H9 (cell line): ENCODE measurements around the gene WFDC5. TPM values are rescaled to one million over a fixed set of nuclear protein-coding genes. Genes with fewer than 3 reads are reported as not detected.

Experiments used
- DNase-seq: peaks from one replicate; pipeline ENCODE4 v3.0.0-alpha.2; 2017
- H2AFZ ChIP-seq: one replicate; pipeline ENCODE4 v1.6.1; 2013; ENCODE audit warnings: mild to moderate bottlenecking, low read length, control low read depth, moderate library complexity
- H2AK5ac ChIP-seq: 2 replicates; pipeline ENCODE4 v1.6.1; 2013; ENCODE audit warnings: low read length, control low read depth, mixed read lengths; ENCODE audit not compliant: insufficient read length
- H2BK120ac ChIP-seq: one replicate; pipeline ENCODE4 v1.6.1; 2013; ENCODE audit warnings: low read depth, mild to moderate bottlenecking, low read length, control low read depth, inconsistent platforms; ENCODE audit not compliant: poor library complexity, severe bottlenecking
- H2BK12ac ChIP-seq: 2 replicates; pipeline ENCODE4 v1.6.1; 2013; ENCODE audit warnings: low read length, control low read depth, mixed read lengths, low read depth; ENCODE audit not compliant: insufficient read length
- H2BK15ac ChIP-seq: 2 replicates; pipeline ENCODE4 v1.6.1; 2013; ENCODE audit warnings: low read depth, low read length, control low read depth
- H2BK20ac ChIP-seq: one replicate; pipeline ENCODE4 v1.6.1; 2013; ENCODE audit warnings: low read depth, mild to moderate bottlenecking, low read length, control low read depth, inconsistent platforms; ENCODE audit not compliant: poor library complexity, severe bottlenecking
- H2BK5ac ChIP-seq: 2 replicates; pipeline ENCODE4 v1.6.1; 2013; ENCODE audit warnings: low read length, control low read depth, mixed read lengths; ENCODE audit not compliant: insufficient read length
- H3K14ac ChIP-seq: 2 replicates; pipeline ENCODE4 v1.6.1; 2013; ENCODE audit warnings: low read length, control low read depth; ENCODE audit not compliant: insufficient read depth
- H3K18ac ChIP-seq: 2 replicates; pipeline ENCODE4 v1.6.1; 2013; ENCODE audit warnings: low read depth, mild to moderate bottlenecking, mixed read lengths, low read length, control low read depth; ENCODE audit not compliant: insufficient read length
- H3K23ac ChIP-seq: 2 replicates; pipeline ENCODE4 v1.6.1; 2013; ENCODE audit warnings: low read length, control low read depth, mixed read lengths, low read depth; ENCODE audit not compliant: insufficient read length
- H3K23me2 ChIP-seq: 2 replicates; pipeline ENCODE4 v1.6.1; 2013; ENCODE audit warnings: low read depth, mild to moderate bottlenecking, mixed read lengths, low read length, control low read depth; ENCODE audit not compliant: insufficient read length, poor library complexity, severe bottlenecking
- H3K27ac ChIP-seq: 2 replicates; pipeline ENCODE4 v1.5.1; 2013; ENCODE audit warnings: low read length, control low read depth, mixed read lengths, low read depth; ENCODE audit not compliant: insufficient read length
- H3K27me3 ChIP-seq: 2 replicates; pipeline ENCODE4 v1.6.1; 2013; ENCODE audit warnings: low read length, control low read depth, inconsistent platforms; ENCODE audit not compliant: insufficient read depth
- H3K4ac ChIP-seq: 2 replicates; pipeline ENCODE4 v1.6.1; 2013; ENCODE audit warnings: low read depth, mild to moderate bottlenecking, control low read depth, inconsistent platforms, low read length, moderate library complexity
- H3K4me1 ChIP-seq: 2 replicates; pipeline ENCODE4 v1.6.1; 2013; ENCODE audit warnings: low read length, control low read depth, inconsistent platforms; ENCODE audit not compliant: insufficient read depth
- H3K4me2 ChIP-seq: 2 replicates; pipeline ENCODE4 v1.6.1; 2013; ENCODE audit warnings: low read length, control low read depth, mixed read lengths; ENCODE audit not compliant: insufficient read length, insufficient read depth
- H3K56ac ChIP-seq: 2 replicates; pipeline ENCODE4 v1.6.1; 2013; ENCODE audit warnings: low read depth, mild to moderate bottlenecking, mixed read lengths, low read length, control low read depth; ENCODE audit not compliant: insufficient read length
- H3K79me1 ChIP-seq: 2 replicates; pipeline ENCODE4 v1.6.1; 2013; ENCODE audit warnings: low read depth, mild to moderate bottlenecking, moderate library complexity, low read length, control low read depth, inconsistent platforms; ENCODE audit not compliant: insufficient read depth, poor library complexity, severe bottlenecking
- H3K79me2 ChIP-seq: 2 replicates; pipeline ENCODE4 v1.6.1; 2013; ENCODE audit warnings: low read length, control low read depth, inconsistent platforms; ENCODE audit not compliant: insufficient read depth
- H3K9ac ChIP-seq: 2 replicates; pipeline ENCODE4 v1.6.1; 2013; ENCODE audit warnings: low read length, control low read depth, mixed read lengths; ENCODE audit not compliant: insufficient read length; ENCODE audit errors: extremely low read depth
- H3K9me3 ChIP-seq: one replicate; pipeline ENCODE4 v1.6.1; 2013; ENCODE audit warnings: low read depth, low read length, inconsistent platforms; ENCODE audit not compliant: control insufficient read depth
- H3T11ph ChIP-seq: one replicate; pipeline ENCODE4 v1.6.1; 2013; ENCODE audit warnings: mild to moderate bottlenecking, low read length, control low read depth, inconsistent platforms
- H4K20me1 ChIP-seq: one replicate; pipeline ENCODE4 v1.6.1; 2013; ENCODE audit not compliant: control insufficient read depth, insufficient read length, insufficient read depth
- H4K5ac ChIP-seq: 2 replicates; pipeline ENCODE4 v1.6.1; 2013; ENCODE audit warnings: low read depth, mild to moderate bottlenecking, mixed read lengths, low read length, control low read depth; ENCODE audit not compliant: insufficient read length
- H4K8ac ChIP-seq: replicated peaks from 2 replicates; pipeline ENCODE4 v1.6.1; 2013; ENCODE audit warnings: low read length, control low read depth, mixed read lengths, low read depth; ENCODE audit not compliant: insufficient read length
- H4K91ac ChIP-seq: 2 replicates; pipeline ENCODE4 v1.6.1; 2013; ENCODE audit warnings: low read depth, mild to moderate bottlenecking, moderate library complexity, mixed read lengths, low read length, control low read depth; ENCODE audit not compliant: insufficient read length
- H3K27ac Mint-ChIP-seq, 3 experiments: 2 replicates in 2 of 3; 3 replicates in 1 of 3; pipeline ENCODE4 v1.8.0; 2020 to 2021; ENCODE audit warnings: mixed read lengths in 3 of 3, mild to moderate bottlenecking in 1 of 3, moderate library complexity in 1 of 3
- H3K27me3 Mint-ChIP-seq: 2 replicates; pipeline ENCODE4 v1.8.0; 2021; ENCODE audit warnings: low read depth, mild to moderate bottlenecking, moderate library complexity, mixed read lengths
- H3K36me3 Mint-ChIP-seq, 3 experiments: 2 replicates in 2 of 3; 3 replicates in 1 of 3; pipeline ENCODE4 v1.8.0; 2020 to 2021; ENCODE audit warnings: low read depth in 3 of 3, mixed read lengths in 3 of 3; ENCODE audit not compliant: insufficient read depth in 1 of 3
- H3K4me1 Mint-ChIP-seq, 2 experiments: 2 replicates each; pipeline ENCODE4 v1.8.0; 2020; ENCODE audit warnings: mixed read lengths in 2 of 2
- H3K4me3 Mint-ChIP-seq, 2 experiments: 2 replicates in 1 of 2; 3 replicates in 1 of 2; pipeline ENCODE4 v1.8.0; 2020 to 2021; ENCODE audit warnings: mild to moderate bottlenecking in 2 of 2, mixed read lengths in 2 of 2, moderate library complexity in 1 of 2
- H3K9me3 Mint-ChIP-seq, 2 experiments: 2 replicates in 1 of 2; 3 replicates in 1 of 2; pipeline ENCODE4 v1.8.0; 2020; ENCODE audit warnings: mild to moderate bottlenecking in 2 of 2, mixed read lengths in 2 of 2, moderate library complexity in 1 of 2
- CTCF ChIP-seq: fragments of 200-600 bp; sonication (generic); conservative IDR thresholded peaks from 3 replicates; pipeline ENCODE4 v1.8.0; 2021; ENCODE audit warnings: antibody characterized with exemption, mild to moderate bottlenecking
- WGBS: extraction: QIAGEN DNeasy Blood & Tissue Kit; methylation state at CpG from one replicate; pipeline ENCODE4 v1.1.7; 2013; ENCODE audit warnings: missing lambda C conversion rate, low lambda C conversion rate, mixed read lengths; ENCODE audit not compliant: insufficient read length; ENCODE audit errors: extremely low coverage; 5-methylcytosine and 5-hydroxymethylcytosine counted together
- total RNA-seq: library from RNA; stranded (reverse); gene quantifications from 2 replicates; pipeline ENCODE4 v1.2.1, GENCODE V29; 2021

Gene WFDC5
- total RNA-seq, 1 experiment from 2014 or later, result not detected

GRCh38 chr20:45117581-45117980, 2.6 kb upstream of the WFDC5 start:
- no peak overlapping the region for H3K9ac ChIP-seq
- H2BK120ac ChIP-seq, result no peak overlapping the region
- no peaks in the 10 kb centered on the region for H3K23me2 ChIP-seq
- no peaks in the 10 kb centered on the region for H3K27me3 ChIP-seq
- H2BK12ac ChIP-seq, result no peak overlapping the region
- Mint-ChIP-seq H3K4me1 (peaks cover 9 to 10% of the 10 kb centered on the region in 2 experiments), H3K4me3 (no peak overlapping the region), H3K9me3 (no peaks in the 10 kb centered on the region; a peak in 1 of 5 replicates), H3K27ac (no peak overlapping the region), H3K36me3 (no peaks in the 10 kb centered on the region), H3K27me3 (peaks cover 9% of the 10 kb centered on the region)
- no peak overlapping the region for H3T11ph ChIP-seq
- H4K5ac ChIP-seq, result no peak overlapping the region
- H2BK5ac ChIP-seq, result no peak overlapping the region
- no peak overlapping the region for H3K27ac ChIP-seq
- H3K23ac ChIP-seq, result no peak overlapping the region
- no peaks in the 10 kb centered on the region for H3K79me1 ChIP-seq
- H3K4me1 ChIP-seq, result no peaks in the 10 kb centered on the region
- no peak overlapping the region for H2AFZ ChIP-seq
- H3K18ac ChIP-seq, result no peak overlapping the region
- H2BK20ac ChIP-seq, result no peak overlapping the region
- no peak overlapping the region for H2AK5ac ChIP-seq
- H4K8ac ChIP-seq, result no peak overlapping the region
- no peak overlapping the region for H4K91ac ChIP-seq
- H3K4ac ChIP-seq, result no peak overlapping the region
- no peaks in the 10 kb centered on the region for H3K9me3 ChIP-seq
- H3K56ac ChIP-seq, result no peak overlapping the region
- DNase-seq, result no peak
- no peaks in the 10 kb centered on the region for H4K20me1 ChIP-seq
- no peak for TF ChIP-seq CTCF
- no CpG with 5 or more reads among the region's 4 CpGs for WGBS
- H3K4me2 ChIP-seq, result no peak overlapping the region
- H2BK15ac ChIP-seq, result no peak overlapping the region
- H3K14ac ChIP-seq, result no peak overlapping the region
- no peaks in the 10 kb centered on the region for H3K79me2 ChIP-seq
